ENCODE measurements around the gene HBZ.

DNA sequence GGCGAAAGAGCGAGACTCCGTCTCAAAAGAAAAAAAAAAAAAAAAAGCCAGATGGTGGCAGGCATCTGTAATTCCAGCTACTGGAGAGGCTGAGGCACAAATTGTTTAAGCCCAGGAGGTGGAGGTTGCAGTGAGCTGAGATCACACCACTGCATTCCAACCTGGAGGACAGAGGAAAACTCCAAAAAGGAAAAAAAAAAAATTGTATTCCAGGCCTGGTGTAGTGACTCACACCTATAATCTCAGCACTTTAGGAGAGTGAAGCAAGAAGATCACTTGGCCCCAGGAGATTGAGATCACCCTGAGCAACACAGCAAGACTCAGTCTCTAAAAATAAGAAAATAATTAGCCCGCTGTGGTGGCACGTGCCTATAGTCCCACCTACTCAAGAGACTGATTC, 47.9 kb downstream of the HBZ start:
- TF ChIP-seq, protein P1, sequence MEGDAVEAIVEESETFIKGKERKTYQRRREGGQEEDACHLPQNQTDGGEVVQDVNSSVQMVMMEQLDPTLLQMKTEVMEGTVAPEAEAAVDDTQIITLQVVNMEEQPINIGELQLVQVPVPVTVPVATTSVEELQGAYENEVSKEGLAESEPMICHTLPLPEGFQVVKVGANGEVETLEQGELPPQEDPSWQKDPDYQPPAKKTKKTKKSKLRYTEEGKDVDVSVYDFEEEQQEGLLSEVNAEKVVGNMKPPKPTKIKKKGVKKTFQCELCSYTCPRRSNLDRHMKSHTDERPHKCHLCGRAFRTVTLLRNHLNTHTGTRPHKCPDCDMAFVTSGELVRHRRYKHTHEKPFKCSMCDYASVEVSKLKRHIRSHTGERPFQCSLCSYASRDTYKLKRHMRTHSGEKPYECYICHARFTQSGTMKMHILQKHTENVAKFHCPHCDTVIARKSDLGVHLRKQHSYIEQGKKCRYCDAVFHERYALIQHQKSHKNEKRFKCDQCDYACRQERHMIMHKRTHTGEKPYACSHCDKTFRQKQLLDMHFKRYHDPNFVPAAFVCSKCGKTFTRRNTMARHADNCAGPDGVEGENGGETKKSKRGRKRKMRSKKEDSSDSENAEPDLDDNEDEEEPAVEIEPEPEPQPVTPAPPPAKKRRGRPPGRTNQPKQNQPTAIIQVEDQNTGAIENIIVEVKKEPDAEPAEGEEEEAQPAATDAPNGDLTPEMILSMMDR (conservative IDR thresholded peaks at IDR 0.05; ENCODE audit: low read length), result no peak
- TF ChIP-seq EZH2phosphoT487 (IDR thresholded peaks at IDR 0.05; ENCODE audit: borderline replicate concordance, low read depth, low read length), result no peak

Data from OCI-LY7 (cell line).